Measurements from ENCODE around the gene NAV2. TPM values are rescaled to one million over a fixed set of nuclear protein-coding genes. Genes with fewer than 3 reads are reported as not detected.
"Not testable (repeated sequence)": the region's sequence is repeated elsewhere in the genome, so short reads cannot be mapped to it uniquely, and the experiment has no call there.

NAV2 gene
- total RNA-seq, 1 donor from 2014 or later, result 0.39 TPM

DNA sequence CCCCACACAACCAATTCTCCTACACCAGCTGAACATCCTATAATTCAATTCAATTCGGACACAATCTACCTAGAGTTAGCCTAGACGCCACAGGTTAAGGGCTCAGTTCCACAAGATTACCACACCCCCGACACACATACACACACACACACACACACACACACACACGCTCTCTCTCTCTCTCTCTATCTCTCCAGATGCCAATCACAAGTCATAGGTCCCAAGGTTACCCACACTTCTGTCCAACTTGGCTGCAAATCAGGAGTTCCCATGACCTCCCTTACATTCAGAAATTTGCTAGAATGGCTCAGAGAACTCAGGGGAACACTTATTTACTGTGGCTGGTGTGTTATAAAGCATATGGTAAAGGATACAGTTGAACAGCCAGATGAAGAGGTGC, 243.6 kb downstream of the NAV2 start:
- H3K9me3 Mint-ChIP-seq, result no peaks in the 10 kb centered on the region

GRCh38 chr11:19957294-19957943, 244.8 kb downstream of the NAV2 start:
- Mint-ChIP-seq H3K4me1 (ENCODE audit: low read depth) (no peaks in the 10 kb centered on the region), H3K27me3 (ENCODE audit: low read depth) (peaks cover 11% of the 10 kb centered on the region), H3K4me3 (ENCODE audit: low read depth) (no peak overlapping the region), H3K27ac (no peak overlapping the region), H3K9me3 (no peaks in the 10 kb centered on the region), H3K36me3 (ENCODE audit: low read depth) (no peaks in the 10 kb centered on the region)
- DNase-seq (ENCODE audit: low spot score), result no peak
- intact Hi-C loops (cut with micrococcal nuclease), result no loop called here

More for the DNA sequence above, 243.6 kb downstream of the NAV2 start:
- DNase-seq (ENCODE audit: low spot score), result no peak
- peaks cover 7% of the 10 kb centered on the region for H3K4me1 Mint-ChIP-seq (ENCODE audit: low read depth)
- H3K27me3 Mint-ChIP-seq (ENCODE audit: low read depth), result peaks cover 17% of the 10 kb centered on the region
- intact Hi-C loops (cut with micrococcal nuclease), result no loop called here
- no peak overlapping the region for H3K4me3 Mint-ChIP-seq (ENCODE audit: low read depth)
- no peak overlapping the region for H3K27ac Mint-ChIP-seq
- H3K36me3 Mint-ChIP-seq (ENCODE audit: low read depth), result no peaks in the 10 kb centered on the region

DNA sequence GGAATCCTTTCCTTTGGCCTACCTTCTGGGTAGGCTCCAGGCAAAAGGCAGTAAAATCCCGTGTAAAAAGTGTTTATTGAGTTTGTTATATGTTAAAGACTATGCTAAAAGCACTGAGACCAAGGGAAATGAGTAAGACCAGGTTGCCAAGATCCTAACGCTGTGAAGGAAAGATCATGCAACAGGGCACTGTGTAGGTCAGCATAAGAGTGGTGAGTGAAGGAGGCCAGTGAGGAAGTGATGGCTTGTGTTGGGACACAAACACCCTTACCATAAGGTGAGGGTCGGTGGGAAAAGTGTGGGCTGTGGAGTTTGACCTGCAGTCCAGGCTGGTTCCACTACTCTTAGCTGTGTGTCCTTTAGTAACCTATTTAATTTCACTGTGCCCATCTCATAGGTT, 245.6 kb downstream of the NAV2 start:
- Mint-ChIP-seq H3K4me3 (ENCODE audit: low read depth) (no peak overlapping the region), H3K9me3 (no peaks in the 10 kb centered on the region), H3K4me1 (ENCODE audit: low read depth) (no peaks in the 10 kb centered on the region), H3K27ac (no peak overlapping the region), H3K27me3 (ENCODE audit: low read depth) (peaks cover 4% of the 10 kb centered on the region), H3K36me3 (ENCODE audit: low read depth) (no peaks in the 10 kb centered on the region)
- intact Hi-C loops (cut with micrococcal nuclease), result no loop called here
- no peak for DNase-seq (ENCODE audit: low spot score)

DNA sequence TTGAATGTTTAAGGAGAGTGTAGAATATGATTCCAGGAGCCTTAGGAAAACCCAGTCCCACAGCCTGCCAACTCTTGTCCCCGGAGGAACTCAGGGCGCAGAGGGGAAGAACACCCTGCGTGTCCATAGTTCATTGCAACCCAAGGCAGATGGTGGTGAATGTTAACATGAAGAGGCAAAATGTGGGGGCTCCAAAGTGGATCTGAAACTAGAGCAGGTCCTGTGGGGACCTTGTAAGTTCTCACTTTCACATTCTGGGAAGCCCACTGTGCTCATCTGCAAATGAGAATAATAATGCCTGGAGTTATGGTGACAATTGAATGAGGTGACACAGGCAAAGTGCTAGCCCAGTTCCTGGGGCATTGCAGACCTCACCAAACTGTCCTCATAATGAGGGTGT, 246.6 kb downstream of the NAV2 start:
- no peak overlapping the region for H3K4me3 Mint-ChIP-seq (ENCODE audit: low read depth)
- H3K27ac Mint-ChIP-seq, result no peak overlapping the region
- H3K27me3 Mint-ChIP-seq (ENCODE audit: low read depth), result no peaks in the 10 kb centered on the region
- DNase-seq (ENCODE audit: low spot score), result no peak
- intact Hi-C loops (cut with micrococcal nuclease), result no loop called here
- no peaks in the 10 kb centered on the region for H3K36me3 Mint-ChIP-seq (ENCODE audit: low read depth)
- no peaks in the 10 kb centered on the region for H3K9me3 Mint-ChIP-seq
- H3K4me1 Mint-ChIP-seq (ENCODE audit: low read depth), result no peaks in the 10 kb centered on the region

- intact Hi-C loops (cut with micrococcal nuclease), result no loop called here
- Mint-ChIP-seq H3K27ac (no peak overlapping the region), H3K9me3 (no peaks in the 10 kb centered on the region), H3K4me1 (ENCODE audit: low read depth) (no peaks in the 10 kb centered on the region), H3K27me3 (ENCODE audit: low read depth) (no peaks in the 10 kb centered on the region), H3K36me3 (ENCODE audit: low read depth) (no peaks in the 10 kb centered on the region), H3K4me3 (ENCODE audit: low read depth) (no peak overlapping the region)
- no peak for DNase-seq (ENCODE audit: low spot score)
Measured at GRCh38 chr11:19959648-19960059, 247.0 kb downstream of the NAV2 start.

DNA sequence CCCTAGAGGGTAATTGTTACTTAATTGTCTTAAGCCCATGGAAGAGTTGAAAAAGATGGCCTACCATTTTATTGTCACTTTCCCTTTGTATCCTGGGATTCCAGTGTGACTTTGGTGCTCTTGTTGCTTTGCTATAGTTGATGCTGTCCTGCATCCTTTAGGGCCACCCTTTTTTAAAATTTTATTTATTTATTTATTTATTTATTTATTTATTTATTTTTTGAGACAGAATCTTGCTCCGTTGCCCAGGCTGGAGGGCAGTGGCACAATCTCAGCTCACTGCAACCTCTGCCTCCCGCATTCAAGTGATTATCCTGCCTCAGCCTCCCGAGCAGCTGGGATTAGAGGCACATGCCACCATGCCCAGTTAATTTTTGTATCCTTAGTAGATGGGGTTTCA, 247.8 kb downstream of the NAV2 start:
- H3K36me3 Mint-ChIP-seq (ENCODE audit: low read depth), result not testable (repeated sequence)

GRCh38 chr11:19961225-19961624, 248.6 kb downstream of the NAV2 start:
- no peak overlapping the region for H3K4me3 Mint-ChIP-seq (ENCODE audit: low read depth)
- intact Hi-C loops (cut with micrococcal nuclease), result no loop called here
- H3K4me1 Mint-ChIP-seq (ENCODE audit: low read depth), result no peaks in the 10 kb centered on the region
- no peak for DNase-seq (ENCODE audit: low spot score)
- no peak overlapping the region for H3K27ac Mint-ChIP-seq
- H3K36me3 Mint-ChIP-seq (ENCODE audit: low read depth), result no peaks in the 10 kb centered on the region
- H3K27me3 Mint-ChIP-seq (ENCODE audit: low read depth), result peaks cover 5% of the 10 kb centered on the region
- no peaks in the 10 kb centered on the region for H3K9me3 Mint-ChIP-seq

More for the DNA sequence above, 247.8 kb downstream of the NAV2 start:
- H3K4me3 Mint-ChIP-seq (ENCODE audit: low read depth); H3K9me3 Mint-ChIP-seq; DNase-seq (ENCODE audit: low spot score); H3K27me3 Mint-ChIP-seq (ENCODE audit: low read depth); H3K4me1 Mint-ChIP-seq (ENCODE audit: low read depth); H3K27ac Mint-ChIP-seq; intact Hi-C loops (cut with micrococcal nuclease): not testable (repeated sequence)

DNA sequence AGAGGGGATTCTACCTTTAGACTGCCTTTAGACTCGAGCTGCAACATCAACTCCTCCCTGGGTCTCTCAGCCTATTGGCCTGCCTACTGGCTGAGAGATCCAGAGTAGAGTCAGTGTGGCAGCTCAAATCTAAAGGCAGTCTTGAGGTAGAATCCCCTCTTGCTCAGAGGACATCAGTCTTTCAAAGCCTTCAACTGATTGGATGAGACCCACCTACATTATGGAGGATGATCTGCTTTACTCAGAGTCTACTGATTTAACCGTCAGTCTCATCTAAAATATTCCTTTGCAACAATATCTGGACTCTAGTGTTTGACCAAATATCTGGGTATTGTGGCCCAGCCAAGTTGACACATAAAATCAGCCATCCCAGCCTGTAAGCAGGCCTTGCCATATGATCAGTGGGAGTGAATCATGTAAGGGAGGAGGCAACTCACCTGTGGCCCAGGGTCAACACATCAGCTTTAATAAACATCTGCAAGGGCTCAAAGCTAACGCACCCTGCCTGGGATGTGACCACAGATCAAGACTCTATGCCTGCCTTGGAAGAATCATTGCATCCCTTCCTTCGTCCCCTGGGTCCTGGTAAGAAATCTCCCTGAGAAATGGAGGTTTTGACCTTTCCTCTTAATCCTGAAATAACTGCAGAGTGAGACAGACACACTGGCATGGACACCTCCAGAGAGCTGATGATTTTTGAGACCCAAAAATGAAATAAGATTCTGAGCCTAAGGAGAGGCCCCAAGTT, 249.6 kb downstream of the NAV2 start:
- Mint-ChIP-seq H3K9me3 (no peaks in the 10 kb centered on the region), H3K4me3 (ENCODE audit: low read depth) (no peak overlapping the region), H3K4me1 (ENCODE audit: low read depth) (no peaks in the 10 kb centered on the region), H3K36me3 (ENCODE audit: low read depth) (no peaks in the 10 kb centered on the region), H3K27ac (no peak overlapping the region), H3K27me3 (ENCODE audit: low read depth) (peaks cover 10% of the 10 kb centered on the region)
- intact Hi-C loops (cut with micrococcal nuclease), result no loop called here
- DNase-seq (ENCODE audit: low spot score), result no peak

GRCh38 chr11:19962801-19963175, 250.2 kb downstream of the NAV2 start:
- Mint-ChIP-seq H3K4me1 (ENCODE audit: low read depth) (no peaks in the 10 kb centered on the region), H3K36me3 (ENCODE audit: low read depth) (no peaks in the 10 kb centered on the region), H3K27ac (no peak overlapping the region), H3K4me3 (ENCODE audit: low read depth) (no peak overlapping the region), H3K9me3 (no peaks in the 10 kb centered on the region), H3K27me3 (ENCODE audit: low read depth) (peaks cover 10% of the 10 kb centered on the region)
- intact Hi-C loops (cut with micrococcal nuclease), result no loop called here
- DNase-seq (ENCODE audit: low spot score), result no peak

GRCh38 chr11:19963697-19964387, 251.2 kb downstream of the NAV2 start:
- intact Hi-C loops (cut with micrococcal nuclease), result no loop called here
- no peaks in the 10 kb centered on the region for H3K36me3 Mint-ChIP-seq (ENCODE audit: low read depth)
- H3K27me3 Mint-ChIP-seq (ENCODE audit: low read depth), result peaks cover 10% of the 10 kb centered on the region
- no peak for DNase-seq (ENCODE audit: low spot score)
- no peak overlapping the region for H3K4me3 Mint-ChIP-seq (ENCODE audit: low read depth)
- no peaks in the 10 kb centered on the region for H3K4me1 Mint-ChIP-seq (ENCODE audit: low read depth)
- H3K9me3 Mint-ChIP-seq, result no peaks in the 10 kb centered on the region
- no peak overlapping the region for H3K27ac Mint-ChIP-seq

- Mint-ChIP-seq H3K4me3 (ENCODE audit: low read depth) (no peak overlapping the region), H3K36me3 (ENCODE audit: low read depth) (no peaks in the 10 kb centered on the region), H3K27ac (no peak overlapping the region), H3K27me3 (ENCODE audit: low read depth) (peaks cover 11% of the 10 kb centered on the region), H3K4me1 (ENCODE audit: low read depth) (peaks cover 5% of the 10 kb centered on the region), H3K9me3 (no peaks in the 10 kb centered on the region)
- DNase-seq (ENCODE audit: low spot score), result no peak
- intact Hi-C loops (cut with micrococcal nuclease), result no loop called here
Measured at GRCh38 chr11:19966441-19966840, 253.8 kb downstream of the NAV2 start.

GRCh38 chr11:19966927-19967326, 254.3 kb downstream of the NAV2 start:
- Mint-ChIP-seq H3K9me3 (no peaks in the 10 kb centered on the region), H3K27me3 (ENCODE audit: low read depth) (peaks cover 11% of the 10 kb centered on the region), H3K27ac (no peak overlapping the region), H3K36me3 (ENCODE audit: low read depth) (no peaks in the 10 kb centered on the region), H3K4me3 (ENCODE audit: low read depth) (no peak overlapping the region), H3K4me1 (ENCODE audit: low read depth) (peaks cover 5% of the 10 kb centered on the region)
- DNase-seq (ENCODE audit: low spot score), result no peak
- intact Hi-C loops (cut with micrococcal nuclease), result no loop called here

GRCh38 chr11:19967787-19968186, 255.2 kb downstream of the NAV2 start:
- no peaks in the 10 kb centered on the region for H3K9me3 Mint-ChIP-seq
- H3K27me3 Mint-ChIP-seq (ENCODE audit: low read depth), result peaks cover 11% of the 10 kb centered on the region
- no peak overlapping the region for H3K27ac Mint-ChIP-seq
- DNase-seq (ENCODE audit: low spot score), result no peak
- no peak overlapping the region for H3K4me3 Mint-ChIP-seq (ENCODE audit: low read depth)
- no peaks in the 10 kb centered on the region for H3K36me3 Mint-ChIP-seq (ENCODE audit: low read depth)
- peaks cover 5% of the 10 kb centered on the region for H3K4me1 Mint-ChIP-seq (ENCODE audit: low read depth)
- intact Hi-C loops (cut with micrococcal nuclease), result no loop called here
